H1 (cell line): Measurements from ENCODE around the gene RAD51B. TPM values are rescaled to one million over a fixed set of nuclear protein-coding genes. Genes with fewer than 3 reads are reported as not detected.

ENCODE experiments used
- ASH2L ChIP-seq: fragments of 200-600, 300-600 bp; sonication (generic); IDR thresholded peaks from one replicate; pipeline ENCODE4 v1.7.1; 2017; ENCODE audit warnings: low read length
- CBX8 ChIP-seq: fragments of 300-800, 300-1000 bp; sonication (generic); IDR thresholded peaks from 2 replicates; pipeline ENCODE4 v1.7.1; 2016; ENCODE audit warnings: low read depth, low read length, borderline replicate concordance
- FOSL1 ChIP-seq: IDR thresholded peaks from 2 replicates; pipeline ENCODE4 v1.6.1; 2011; ENCODE audit warnings: mild to moderate bottlenecking, low read depth, low read length, moderate library complexity; ENCODE audit not compliant: insufficient read depth
- HDAC2 ChIP-seq, 2 experiments: fragments of 300-600 bp in 1 of 2; sonication (generic) in 1 of 2; IDR thresholded peaks; 2 replicates each; pipeline ENCODE4 v1.6.1; 2011 to 2012; ENCODE audit warnings: low read depth in 2 of 2, low read length in 2 of 2, mild to moderate bottlenecking in 2 of 2, moderate library complexity in 2 of 2, borderline replicate concordance in 1 of 2, inconsistent platforms in 1 of 2
- JUN ChIP-seq: IDR thresholded peaks from 2 replicates; pipeline ENCODE4 v1.6.1; 2011; ENCODE audit warnings: low read depth, mild to moderate bottlenecking, improper control_type of control experiment, low read length
- SP4 ChIP-seq: IDR thresholded peaks from 2 replicates; pipeline ENCODE4 v1.6.1; 2012; ENCODE audit warnings: low read length, inconsistent platforms
- TAF7 ChIP-seq: optimal IDR thresholded peaks from 2 replicates; pipeline ENCODE3; 2011; ENCODE audit warnings: low read depth, mild to moderate bottlenecking, inconsistent platforms, low read length, moderate library complexity, borderline replicate concordance
- USF2 ChIP-seq: IDR thresholded peaks from 2 replicates; pipeline ENCODE4 v1.6.1; 2011; ENCODE audit warnings: low read length, improper control_type of control experiment
- polyA plus RNA-seq, 7 experiments: library from polyadenylated mRNA; depleted of rRNA in 3 of 7; stranded (reverse) in 5 of 7; unstranded in 2 of 7; fragments of >200 nt in 5 of 7; fragments of 200-250 nt in 2 of 7; gene quantifications; 1 replicate in 5 of 7; 2 replicates in 1 of 7; 4 replicates in 1 of 7; pipeline versions ENCODE4 v1.2.1 to v1.2.3, GENCODE V29; 2011 to 2013; ENCODE audit warnings: missing spikeins in 2 of 7, mixed read lengths in 2 of 7
- total RNA-seq: library from RNA; stranded (reverse); fragmentation: NEBNext Ultra II Directional; extraction: Animal tissue kit (Norgen Biotek cat#: 25700); gene quantifications from 2 replicates; pipeline ENCODE4 v1.2.1, GENCODE V29; 2021
- TF ChIP-seq, protein P1 (sequence below): fragments of 300-600 bp; sonication (generic); IDR thresholded peaks from 2 replicates; pipeline ENCODE4 v1.7.1; 2012; ENCODE audit warnings: low read length, moderate library complexity, mild to moderate bottlenecking, inconsistent platforms; ENCODE audit not compliant: insufficient replicate concordance

RAD51B gene
- total and polyA plus RNA-seq, 2 of the 8 experiments (the other 6 are each of a cell fraction or from before 2014, with no cell fraction given), result 3.9 to 14.9 TPM

DNA sequence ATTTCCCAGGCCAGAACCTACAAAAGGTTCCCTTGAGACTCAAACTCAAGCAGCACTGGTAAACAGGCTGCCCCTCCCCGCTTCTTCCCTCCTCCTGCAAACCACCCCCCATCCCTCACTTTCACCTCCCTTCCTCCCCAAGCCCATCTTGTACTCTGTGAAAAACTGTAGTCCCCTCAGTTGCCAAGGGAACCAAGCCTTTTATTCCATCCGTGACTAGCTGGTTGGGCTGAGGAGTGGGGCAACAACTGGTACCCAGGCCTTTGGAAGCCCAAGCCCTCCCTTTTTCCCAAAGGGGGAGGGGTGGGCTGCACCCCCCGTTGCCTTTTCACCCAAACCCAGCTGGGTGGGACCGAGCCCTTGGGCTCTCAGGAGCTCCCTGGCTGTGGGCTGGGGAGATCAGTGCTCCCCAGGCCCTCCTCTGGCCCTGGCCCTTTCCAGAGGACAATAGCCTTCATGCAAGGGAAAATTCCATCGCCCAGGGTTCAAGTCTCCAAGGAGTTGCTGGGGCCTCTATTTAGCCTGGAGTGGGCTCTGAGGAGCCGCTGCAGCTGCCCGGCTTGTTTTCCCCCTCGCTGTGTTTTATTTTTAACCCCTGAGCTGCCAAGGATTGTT, 911.3 kb downstream of the RAD51B start (continued):
- TF ChIP-seq, protein P1, sequence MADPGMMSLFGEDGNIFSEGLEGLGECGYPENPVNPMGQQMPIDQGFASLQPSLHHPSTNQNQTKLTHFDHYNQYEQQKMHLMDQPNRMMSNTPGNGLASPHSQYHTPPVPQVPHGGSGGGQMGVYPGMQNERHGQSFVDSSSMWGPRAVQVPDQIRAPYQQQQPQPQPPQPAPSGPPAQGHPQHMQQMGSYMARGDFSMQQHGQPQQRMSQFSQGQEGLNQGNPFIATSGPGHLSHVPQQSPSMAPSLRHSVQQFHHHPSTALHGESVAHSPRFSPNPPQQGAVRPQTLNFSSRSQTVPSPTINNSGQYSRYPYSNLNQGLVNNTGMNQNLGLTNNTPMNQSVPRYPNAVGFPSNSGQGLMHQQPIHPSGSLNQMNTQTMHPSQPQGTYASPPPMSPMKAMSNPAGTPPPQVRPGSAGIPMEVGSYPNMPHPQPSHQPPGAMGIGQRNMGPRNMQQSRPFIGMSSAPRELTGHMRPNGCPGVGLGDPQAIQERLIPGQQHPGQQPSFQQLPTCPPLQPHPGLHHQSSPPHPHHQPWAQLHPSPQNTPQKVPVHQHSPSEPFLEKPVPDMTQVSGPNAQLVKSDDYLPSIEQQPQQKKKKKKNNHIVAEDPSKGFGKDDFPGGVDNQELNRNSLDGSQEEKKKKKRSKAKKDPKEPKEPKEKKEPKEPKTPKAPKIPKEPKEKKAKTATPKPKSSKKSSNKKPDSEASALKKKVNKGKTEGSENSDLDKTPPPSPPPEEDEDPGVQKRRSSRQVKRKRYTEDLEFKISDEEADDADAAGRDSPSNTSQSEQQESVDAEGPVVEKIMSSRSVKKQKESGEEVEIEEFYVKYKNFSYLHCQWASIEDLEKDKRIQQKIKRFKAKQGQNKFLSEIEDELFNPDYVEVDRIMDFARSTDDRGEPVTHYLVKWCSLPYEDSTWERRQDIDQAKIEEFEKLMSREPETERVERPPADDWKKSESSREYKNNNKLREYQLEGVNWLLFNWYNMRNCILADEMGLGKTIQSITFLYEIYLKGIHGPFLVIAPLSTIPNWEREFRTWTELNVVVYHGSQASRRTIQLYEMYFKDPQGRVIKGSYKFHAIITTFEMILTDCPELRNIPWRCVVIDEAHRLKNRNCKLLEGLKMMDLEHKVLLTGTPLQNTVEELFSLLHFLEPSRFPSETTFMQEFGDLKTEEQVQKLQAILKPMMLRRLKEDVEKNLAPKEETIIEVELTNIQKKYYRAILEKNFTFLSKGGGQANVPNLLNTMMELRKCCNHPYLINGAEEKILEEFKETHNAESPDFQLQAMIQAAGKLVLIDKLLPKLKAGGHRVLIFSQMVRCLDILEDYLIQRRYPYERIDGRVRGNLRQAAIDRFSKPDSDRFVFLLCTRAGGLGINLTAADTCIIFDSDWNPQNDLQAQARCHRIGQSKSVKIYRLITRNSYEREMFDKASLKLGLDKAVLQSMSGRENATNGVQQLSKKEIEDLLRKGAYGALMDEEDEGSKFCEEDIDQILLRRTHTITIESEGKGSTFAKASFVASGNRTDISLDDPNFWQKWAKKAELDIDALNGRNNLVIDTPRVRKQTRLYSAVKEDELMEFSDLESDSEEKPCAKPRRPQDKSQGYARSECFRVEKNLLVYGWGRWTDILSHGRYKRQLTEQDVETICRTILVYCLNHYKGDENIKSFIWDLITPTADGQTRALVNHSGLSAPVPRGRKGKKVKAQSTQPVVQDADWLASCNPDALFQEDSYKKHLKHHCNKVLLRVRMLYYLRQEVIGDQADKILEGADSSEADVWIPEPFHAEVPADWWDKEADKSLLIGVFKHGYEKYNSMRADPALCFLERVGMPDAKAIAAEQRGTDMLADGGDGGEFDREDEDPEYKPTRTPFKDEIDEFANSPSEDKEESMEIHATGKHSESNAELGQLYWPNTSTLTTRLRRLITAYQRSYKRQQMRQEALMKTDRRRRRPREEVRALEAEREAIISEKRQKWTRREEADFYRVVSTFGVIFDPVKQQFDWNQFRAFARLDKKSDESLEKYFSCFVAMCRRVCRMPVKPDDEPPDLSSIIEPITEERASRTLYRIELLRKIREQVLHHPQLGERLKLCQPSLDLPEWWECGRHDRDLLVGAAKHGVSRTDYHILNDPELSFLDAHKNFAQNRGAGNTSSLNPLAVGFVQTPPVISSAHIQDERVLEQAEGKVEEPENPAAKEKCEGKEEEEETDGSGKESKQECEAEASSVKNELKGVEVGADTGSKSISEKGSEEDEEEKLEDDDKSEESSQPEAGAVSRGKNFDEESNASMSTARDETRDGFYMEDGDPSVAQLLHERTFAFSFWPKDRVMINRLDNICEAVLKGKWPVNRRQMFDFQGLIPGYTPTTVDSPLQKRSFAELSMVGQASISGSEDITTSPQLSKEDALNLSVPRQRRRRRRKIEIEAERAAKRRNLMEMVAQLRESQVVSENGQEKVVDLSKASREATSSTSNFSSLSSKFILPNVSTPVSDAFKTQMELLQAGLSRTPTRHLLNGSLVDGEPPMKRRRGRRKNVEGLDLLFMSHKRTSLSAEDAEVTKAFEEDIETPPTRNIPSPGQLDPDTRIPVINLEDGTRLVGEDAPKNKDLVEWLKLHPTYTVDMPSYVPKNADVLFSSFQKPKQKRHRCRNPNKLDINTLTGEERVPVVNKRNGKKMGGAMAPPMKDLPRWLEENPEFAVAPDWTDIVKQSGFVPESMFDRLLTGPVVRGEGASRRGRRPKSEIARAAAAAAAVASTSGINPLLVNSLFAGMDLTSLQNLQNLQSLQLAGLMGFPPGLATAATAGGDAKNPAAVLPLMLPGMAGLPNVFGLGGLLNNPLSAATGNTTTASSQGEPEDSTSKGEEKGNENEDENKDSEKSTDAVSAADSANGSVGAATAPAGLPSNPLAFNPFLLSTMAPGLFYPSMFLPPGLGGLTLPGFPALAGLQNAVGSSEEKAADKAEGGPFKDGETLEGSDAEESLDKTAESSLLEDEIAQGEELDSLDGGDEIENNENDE, result no peak
- TF ChIP-seq USF2 (no peak), CBX8 (no peak), FOSL1 (no peak), HDAC2 (IDR thresholded peaks at IDR 0.05; ENCODE audit: borderline replicate concordance in 1 of 2, low read depth in 2 of 2, low read length in 2 of 2) (peak in 1 of 2 experiments; percentile 70; a peak in 1 of 4 replicates), JUN (no peak), ASH2L (peak; percentile 80), TAF7 (no peak), SP4 (no peak)
